Fibroblast of the aortic adventitia (primary cell): ENCODE data around the gene G6PD. TPM values are rescaled to one million over a fixed set of nuclear protein-coding genes. Genes with fewer than 3 reads are reported as not detected.

Experiments used
- DNase-seq: peaks from one replicate; pipeline ENCODE4 v3.0.0-alpha.2; 2010; ENCODE audit warnings: low read depth
- H3K4me3 ChIP-seq: 2 replicates; pipeline ENCODE4 v1.5.1; 2011; ENCODE audit warnings: low read depth, mild to moderate bottlenecking, control low read depth, low read length, moderate library complexity
- small RNA-seq: library from RNA; depleted of rRNA; stranded (forward); fragments of <200 nt; gene quantifications from one replicate; pipeline ENCODE3, GENCODE V24; 2012
- total RNA-seq: library from RNA; depleted of rRNA; stranded (reverse); fragments of >200 nt; gene quantifications from 2 replicates; pipeline ENCODE4 v1.2.3, GENCODE V29; 2012; ENCODE audit warnings: low replicate concordance
- TF ChIP-seq, protein P1 (sequence below): IDR thresholded peaks from 2 replicates; pipeline ENCODE4 v1.5.1; 2011; ENCODE audit warnings: mild to moderate bottlenecking, low read length, control low read depth, inconsistent platforms; ENCODE audit not compliant: insufficient read depth

G6PD gene
- total RNA-seq, 1 donor: 126 TPM

DNA sequence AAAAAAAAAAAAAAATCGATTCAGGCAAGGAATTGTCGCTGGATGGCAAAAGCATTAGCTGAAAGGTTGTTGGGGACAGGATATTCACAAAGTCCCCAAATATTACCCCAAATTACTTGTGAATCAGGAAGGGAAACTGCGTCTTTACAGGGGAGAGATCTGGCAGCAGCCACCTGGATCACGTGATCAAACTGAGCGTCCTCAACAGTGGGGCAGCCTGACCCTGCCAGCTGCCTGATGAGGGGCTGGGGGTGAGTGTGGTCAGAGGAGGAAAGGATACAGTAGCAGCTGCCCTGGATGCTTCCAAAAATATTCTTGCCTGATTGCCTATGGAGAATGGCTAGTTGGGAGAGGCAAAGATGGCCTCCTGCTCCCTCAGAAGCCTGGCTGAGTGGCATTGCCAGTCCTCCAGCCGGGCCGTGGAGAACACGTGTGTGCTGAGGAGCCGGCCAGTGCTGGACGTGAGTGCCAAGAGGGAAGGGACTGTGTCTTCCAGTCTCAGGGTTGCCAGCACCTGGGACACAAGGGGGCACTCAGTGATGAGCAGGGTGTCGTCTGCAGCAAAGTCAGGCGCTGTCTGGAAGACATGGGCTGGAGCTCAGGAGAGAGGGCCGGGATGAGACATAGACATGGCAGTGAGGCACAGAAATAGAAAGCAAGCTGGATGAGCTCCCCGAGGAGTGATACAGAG lies 64.6 kb downstream of the G6PD start:
- DNase-seq: no peak

More for the DNA sequence above, 64.6 kb downstream of the G6PD start:
- no peak overlapping the region for H3K4me3 ChIP-seq
- TF ChIP-seq, protein P1, sequence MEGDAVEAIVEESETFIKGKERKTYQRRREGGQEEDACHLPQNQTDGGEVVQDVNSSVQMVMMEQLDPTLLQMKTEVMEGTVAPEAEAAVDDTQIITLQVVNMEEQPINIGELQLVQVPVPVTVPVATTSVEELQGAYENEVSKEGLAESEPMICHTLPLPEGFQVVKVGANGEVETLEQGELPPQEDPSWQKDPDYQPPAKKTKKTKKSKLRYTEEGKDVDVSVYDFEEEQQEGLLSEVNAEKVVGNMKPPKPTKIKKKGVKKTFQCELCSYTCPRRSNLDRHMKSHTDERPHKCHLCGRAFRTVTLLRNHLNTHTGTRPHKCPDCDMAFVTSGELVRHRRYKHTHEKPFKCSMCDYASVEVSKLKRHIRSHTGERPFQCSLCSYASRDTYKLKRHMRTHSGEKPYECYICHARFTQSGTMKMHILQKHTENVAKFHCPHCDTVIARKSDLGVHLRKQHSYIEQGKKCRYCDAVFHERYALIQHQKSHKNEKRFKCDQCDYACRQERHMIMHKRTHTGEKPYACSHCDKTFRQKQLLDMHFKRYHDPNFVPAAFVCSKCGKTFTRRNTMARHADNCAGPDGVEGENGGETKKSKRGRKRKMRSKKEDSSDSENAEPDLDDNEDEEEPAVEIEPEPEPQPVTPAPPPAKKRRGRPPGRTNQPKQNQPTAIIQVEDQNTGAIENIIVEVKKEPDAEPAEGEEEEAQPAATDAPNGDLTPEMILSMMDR: no peak

Small RNAs within 50 kb of the gene (small RNA-seq; reads per million reads assigned to genes)
- gene RN7SL697P: not detected

Other genes with a start within 250 kb of the G6PD start
- gene FLNA, start 172.2 kb downstream of the G6PD start, total RNA-seq: 549 and 1,365 TPM in 2 replicates
- 9.6 and 29.9 TPM in 2 replicates for gene EMD, start 167.6 kb downstream of the G6PD start, total RNA-seq
- 1,297 and 3,230 TPM in 2 replicates for gene RPL10, start 148.5 kb downstream of the G6PD start, total RNA-seq
- gene DNASE1L1, start 137.6 kb downstream of the G6PD start, total RNA-seq: 15.8 and 31.0 TPM in 2 replicates
- gene TAFAZZIN, start 135.3 kb downstream of the G6PD start, total RNA-seq: 18.0 and 30.9 TPM in 2 replicates
- 33.2 and 36.1 TPM in 2 replicates for gene ATP6AP1, start 118.2 kb downstream of the G6PD start, total RNA-seq
- gene GDI1, start 109.7 kb downstream of the G6PD start, total RNA-seq: 53.9 and 115 TPM in 2 replicates
- gene FAM50A, start 102.7 kb downstream of the G6PD start, total RNA-seq: 39.0 and 99.0 TPM in 2 replicates
- 11.9 and 25.8 TPM in 2 replicates for gene PLXNA3, start 88.6 kb downstream of the G6PD start, total RNA-seq
- gene LAGE3, start 67.6 kb downstream of the G6PD start, total RNA-seq: 19.1 and 31.6 TPM in 2 replicates
- gene UBL4A, start 60.2 kb downstream of the G6PD start, total RNA-seq: 10.9 and 35.0 TPM in 2 replicates
- gene SLC10A3, start 56.2 kb downstream of the G6PD start, total RNA-seq: 23.9 and 28.6 TPM in 2 replicates
- 16.9 and 20.0 TPM in 2 replicates for gene FAM3A, start 30.6 kb downstream of the G6PD start, total RNA-seq
- gene IKBKG, start 774 bp upstream of the G6PD start, total RNA-seq: 17.1 and 37.2 TPM in 2 replicates
- gene CTAG1A, start 38.3 kb upstream of the G6PD start, total RNA-seq: not detected in 2 replicates
- not detected in 2 replicates for gene CTAG1B, start 72.4 kb upstream of the G6PD start, total RNA-seq
- gene CTAG2, start 106.7 kb upstream of the G6PD start, total RNA-seq: not detected in 2 replicates
- 1.2 and 4.2 TPM in 2 replicates for gene GAB3, start 204.2 kb upstream of the G6PD start, total RNA-seq
- gene DKC1, start 216.0 kb upstream of the G6PD start, total RNA-seq: 36.5 and 47.8 TPM in 2 replicates